SK-N-SH treated with all-trans-retinoic acid at 6 μM for 48 hours (cell line): ENCODE measurements around the gene DDX24.

ENCODE experiments used
- ARNTL ChIP-seq: fragments of 450-650 bp; formaldehyde crosslinking; IDR thresholded peaks from 2 replicates; pipeline ENCODE4 v1.5.0; 2020; ENCODE audit warnings: low read depth, mild to moderate bottlenecking, moderate library complexity, borderline replicate concordance
- BACH2 ChIP-seq: fragments of 250-450 bp; sonication (Bioruptor Pico); IDR thresholded peaks from 2 replicates; pipeline ENCODE4 v1.9.0; 2021; ENCODE audit warnings: mild to moderate bottlenecking, borderline replicate concordance
- CREB5 ChIP-seq: fragments of 250-450 bp; sonication (Bioruptor Pico); IDR thresholded peaks from 2 replicates; pipeline ENCODE4 v1.5.1; 2020; ENCODE audit warnings: low read depth, mild to moderate bottlenecking, moderate library complexity
- CSDC2 ChIP-seq: fragments of 250-450 bp; sonication (Bioruptor Pico); IDR thresholded peaks from 2 replicates; pipeline ENCODE4 v1.5.0; 2020; ENCODE audit warnings: mild to moderate bottlenecking, moderate library complexity
- GLIS3 ChIP-seq: fragments of 250-450 bp; sonication (Bioruptor Pico); IDR thresholded peaks from 2 replicates; pipeline ENCODE4 v1.5.0; 2020; ENCODE audit warnings: mild to moderate bottlenecking, moderate library complexity
- OSR1 ChIP-seq: fragments of 250-450 bp; sonication (Bioruptor Pico); IDR thresholded peaks from 2 replicates; pipeline ENCODE4 v1.8.0; 2022; ENCODE audit warnings: moderate library complexity, mild to moderate bottlenecking, inconsistent platforms
- RARB ChIP-seq: fragments of 250-450 bp; sonication (Bioruptor Pico); IDR thresholded peaks from 2 replicates; pipeline ENCODE4 v1.8.0; 2021; ENCODE audit warnings: mild to moderate bottlenecking, moderate library complexity
- ZFP3 ChIP-seq: fragments of 250-450 bp; sonication (Bioruptor Pico); IDR thresholded peaks from 2 replicates; pipeline ENCODE4 v1.5.0; 2020; ENCODE audit warnings: mild to moderate bottlenecking, moderate library complexity
- ZFP30 ChIP-seq: fragments of 450-650 bp; formaldehyde crosslinking; IDR thresholded peaks from 2 replicates; pipeline ENCODE4 v1.5.0; 2022; ENCODE audit warnings: mild to moderate bottlenecking, moderate library complexity
- ZNF565 ChIP-seq: fragments of 450-650 bp; formaldehyde crosslinking; conservative IDR thresholded peaks from 2 replicates; pipeline ENCODE4 v1.5.0; 2020; ENCODE audit warnings: low read depth, mild to moderate bottlenecking, moderate library complexity
- ZNF70 ChIP-seq: fragments of 450-650 bp; formaldehyde crosslinking; IDR thresholded peaks from 2 replicates; pipeline ENCODE4 v1.5.0; 2020; ENCODE audit warnings: mild to moderate bottlenecking, moderate library complexity
- TF ChIP-seq, protein P1 (sequence below): fragments of 250-450 bp; sonication (Bioruptor Pico); IDR thresholded peaks from 2 replicates; pipeline ENCODE4 v1.8.0; 2021; ENCODE audit warnings: low read depth, mild to moderate bottlenecking, moderate library complexity, borderline replicate concordance
- TF ChIP-seq, protein P2 (sequence below): fragments of 250-450 bp; sonication (Bioruptor Pico); IDR thresholded peaks from 2 replicates; pipeline ENCODE4 v1.5.0; 2020; ENCODE audit warnings: mild to moderate bottlenecking, moderate library complexity
- TF ChIP-seq, protein P3 (sequence below): fragments of 250-450 bp; sonication (Bioruptor Pico); IDR thresholded peaks from 2 replicates; pipeline ENCODE4 v1.8.0; 2020; ENCODE audit warnings: mild to moderate bottlenecking, moderate library complexity, borderline replicate concordance

DNA sequence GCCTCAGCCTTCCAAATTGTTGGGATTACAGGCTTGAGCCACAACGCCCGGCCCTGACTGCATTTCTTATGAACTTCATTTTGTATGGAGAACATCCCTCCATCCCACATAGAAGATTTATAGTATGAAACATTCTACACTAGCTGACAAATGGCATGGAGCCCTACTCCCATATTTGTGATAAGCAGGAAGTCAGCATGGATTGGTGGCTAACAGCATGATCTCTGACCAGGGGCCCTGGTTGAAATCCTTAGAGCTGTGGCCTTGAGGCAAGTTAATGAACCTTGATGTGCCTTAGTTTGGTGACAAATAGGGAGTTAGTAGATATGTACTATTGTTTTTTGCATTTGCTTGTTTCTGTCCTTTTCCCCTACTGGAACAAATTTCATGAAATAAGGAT, 12.4 kb upstream of the DDX24 start:
- TF ChIP-seq, protein P1, sequence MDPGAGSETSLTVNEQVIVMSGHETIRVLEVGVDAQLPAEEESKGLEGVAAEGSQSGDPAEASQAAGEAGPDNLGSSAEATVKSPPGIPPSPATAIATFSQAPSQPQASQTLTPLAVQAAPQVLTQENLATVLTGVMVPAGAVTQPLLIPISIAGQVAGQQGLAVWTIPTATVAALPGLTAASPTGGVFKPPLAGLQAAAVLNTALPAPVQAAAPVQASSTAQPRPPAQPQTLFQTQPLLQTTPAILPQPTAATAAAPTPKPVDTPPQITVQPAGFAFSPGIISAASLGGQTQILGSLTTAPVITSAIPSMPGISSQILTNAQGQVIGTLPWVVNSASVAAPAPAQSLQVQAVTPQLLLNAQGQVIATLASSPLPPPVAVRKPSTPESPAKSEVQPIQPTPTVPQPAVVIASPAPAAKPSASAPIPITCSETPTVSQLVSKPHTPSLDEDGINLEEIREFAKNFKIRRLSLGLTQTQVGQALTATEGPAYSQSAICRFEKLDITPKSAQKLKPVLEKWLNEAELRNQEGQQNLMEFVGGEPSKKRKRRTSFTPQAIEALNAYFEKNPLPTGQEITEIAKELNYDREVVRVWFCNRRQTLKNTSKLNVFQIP (CRISPR knock-in tag): no peak
- TF ChIP-seq, protein P2, sequence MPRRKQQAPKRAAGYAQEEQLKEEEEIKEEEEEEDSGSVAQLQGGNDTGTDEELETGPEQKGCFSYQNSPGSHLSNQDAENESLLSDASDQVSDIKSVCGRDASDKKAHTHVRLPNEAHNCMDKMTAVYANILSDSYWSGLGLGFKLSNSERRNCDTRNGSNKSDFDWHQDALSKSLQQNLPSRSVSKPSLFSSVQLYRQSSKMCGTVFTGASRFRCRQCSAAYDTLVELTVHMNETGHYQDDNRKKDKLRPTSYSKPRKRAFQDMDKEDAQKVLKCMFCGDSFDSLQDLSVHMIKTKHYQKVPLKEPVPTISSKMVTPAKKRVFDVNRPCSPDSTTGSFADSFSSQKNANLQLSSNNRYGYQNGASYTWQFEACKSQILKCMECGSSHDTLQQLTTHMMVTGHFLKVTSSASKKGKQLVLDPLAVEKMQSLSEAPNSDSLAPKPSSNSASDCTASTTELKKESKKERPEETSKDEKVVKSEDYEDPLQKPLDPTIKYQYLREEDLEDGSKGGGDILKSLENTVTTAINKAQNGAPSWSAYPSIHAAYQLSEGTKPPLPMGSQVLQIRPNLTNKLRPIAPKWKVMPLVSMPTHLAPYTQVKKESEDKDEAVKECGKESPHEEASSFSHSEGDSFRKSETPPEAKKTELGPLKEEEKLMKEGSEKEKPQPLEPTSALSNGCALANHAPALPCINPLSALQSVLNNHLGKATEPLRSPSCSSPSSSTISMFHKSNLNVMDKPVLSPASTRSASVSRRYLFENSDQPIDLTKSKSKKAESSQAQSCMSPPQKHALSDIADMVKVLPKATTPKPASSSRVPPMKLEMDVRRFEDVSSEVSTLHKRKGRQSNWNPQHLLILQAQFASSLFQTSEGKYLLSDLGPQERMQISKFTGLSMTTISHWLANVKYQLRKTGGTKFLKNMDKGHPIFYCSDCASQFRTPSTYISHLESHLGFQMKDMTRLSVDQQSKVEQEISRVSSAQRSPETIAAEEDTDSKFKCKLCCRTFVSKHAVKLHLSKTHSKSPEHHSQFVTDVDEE: no peak
- TF ChIP-seq RARB (CRISPR knock-in tag) (no peak), ZFP3 (CRISPR knock-in tag) (no peak), OSR1 (no peak), ZNF565 (CRISPR knock-in tag) (no peak), CREB5 (CRISPR knock-in tag) (no peak), ZNF70 (CRISPR knock-in tag) (no peak), ZFP30 (CRISPR knock-in tag) (no peak), ARNTL (CRISPR knock-in tag) (no peak), CSDC2 (CRISPR knock-in tag) (no peak), BACH2 (CRISPR knock-in tag) (no peak), GLIS3 (CRISPR knock-in tag) (no peak)
- TF ChIP-seq, protein P3, sequence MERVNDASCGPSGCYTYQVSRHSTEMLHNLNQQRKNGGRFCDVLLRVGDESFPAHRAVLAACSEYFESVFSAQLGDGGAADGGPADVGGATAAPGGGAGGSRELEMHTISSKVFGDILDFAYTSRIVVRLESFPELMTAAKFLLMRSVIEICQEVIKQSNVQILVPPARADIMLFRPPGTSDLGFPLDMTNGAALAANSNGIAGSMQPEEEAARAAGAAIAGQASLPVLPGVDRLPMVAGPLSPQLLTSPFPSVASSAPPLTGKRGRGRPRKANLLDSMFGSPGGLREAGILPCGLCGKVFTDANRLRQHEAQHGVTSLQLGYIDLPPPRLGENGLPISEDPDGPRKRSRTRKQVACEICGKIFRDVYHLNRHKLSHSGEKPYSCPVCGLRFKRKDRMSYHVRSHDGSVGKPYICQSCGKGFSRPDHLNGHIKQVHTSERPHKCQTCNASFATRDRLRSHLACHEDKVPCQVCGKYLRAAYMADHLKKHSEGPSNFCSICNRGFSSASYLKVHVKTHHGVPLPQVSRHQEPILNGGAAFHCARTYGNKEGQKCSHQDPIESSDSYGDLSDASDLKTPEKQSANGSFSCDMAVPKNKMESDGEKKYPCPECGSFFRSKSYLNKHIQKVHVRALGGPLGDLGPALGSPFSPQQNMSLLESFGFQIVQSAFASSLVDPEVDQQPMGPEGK (CRISPR knock-in tag): no peak
